Measurements from ENCODE around the gene EYA4. TPM values are rescaled to one million over a fixed set of nuclear protein-coding genes. Genes with fewer than 3 reads are reported as not detected.

EYA4 gene
- total RNA-seq, 2 donors from 2014 or later = 0.11 to 0.26 TPM

DNA sequence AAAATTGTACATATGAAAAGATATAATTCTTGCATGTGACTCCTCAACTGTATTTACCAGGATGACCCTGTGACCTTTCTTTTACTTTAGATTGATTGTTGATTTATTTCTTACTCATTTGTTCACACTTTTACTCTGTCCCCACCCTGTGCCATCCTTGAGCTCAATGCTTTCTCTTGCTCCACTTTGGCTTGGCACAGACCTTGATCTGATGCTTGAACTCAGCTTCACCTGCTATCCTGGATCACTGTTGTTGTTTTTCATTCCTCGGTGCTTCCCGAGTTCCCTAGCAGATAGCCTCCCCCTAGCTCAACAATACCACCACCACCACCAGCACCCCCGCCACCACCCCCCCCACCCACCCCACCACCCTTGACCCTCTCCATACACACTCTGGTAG lies 102.1 kb downstream of the EYA4 start:
- WGBS, 2 experiments (ENCODE audit: insufficient coverage in 1 of 2, insufficient read length in 1 of 2) = no CpG with 5 or more reads among the region's 3 CpGs
- Mint-ChIP-seq H3K27me3 (ENCODE audit: insufficient read depth) (no peaks in the 10 kb centered on the region), H3K27ac (no peak overlapping the region), H3K4me3 (no peak overlapping the region), H3K36me3 (ENCODE audit: low read depth) (no peaks in the 10 kb centered on the region), H3K4me1 (peaks cover 20% of the 10 kb centered on the region), H3K9me3 (no peaks in the 10 kb centered on the region)
- Histone ChIP-seq H3K9ac (ENCODE audit: extremely low read depth, low read length, poor library complexity, severe bottlenecking) (no peak overlapping the region), H3K27me3 (ENCODE audit: control insufficient read depth, insufficient read depth, low read length, poor library complexity, severe bottlenecking) (no peaks in the 10 kb centered on the region), H3K9me3 (ENCODE audit: control insufficient read depth, low read length) (no peaks in the 10 kb centered on the region), H3K4me1 (ENCODE audit: control insufficient read depth, insufficient read depth, low read length) (peaks cover 4% of the 10 kb centered on the region), H3K36me3 (ENCODE audit: control insufficient read depth, insufficient read depth, low read length) (no peaks in the 10 kb centered on the region), H3K27ac (ENCODE audit: low read depth, low read length) (no peak overlapping the region), H3K4me3 (ENCODE audit: low read length) (no peak overlapping the region)
- no peak for DNase-seq
- TF ChIP-seq CTCF (conservative IDR thresholded peaks at IDR 0.05) = no peak

DNA sequence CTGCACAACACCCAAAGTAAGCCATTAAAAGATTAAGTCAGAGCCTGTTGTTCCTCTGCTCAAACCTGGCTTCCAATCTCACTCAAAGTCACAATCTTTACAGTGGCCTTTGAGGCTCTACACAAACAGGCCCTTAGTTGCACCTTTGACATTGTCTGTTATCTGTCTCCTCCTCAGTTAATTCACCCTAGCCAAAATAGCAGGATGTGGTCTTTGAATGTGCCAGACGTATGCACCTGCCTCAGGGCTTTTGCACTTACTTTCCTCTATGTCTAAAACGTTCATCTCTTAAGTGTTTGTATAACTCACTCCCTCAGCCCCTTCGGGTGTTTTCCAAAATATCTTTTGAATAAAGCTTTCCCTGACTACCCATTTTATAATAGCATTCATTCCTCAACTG lies 107.7 kb downstream of the EYA4 start:
- Histone ChIP-seq H3K9ac (ENCODE audit: extremely low read depth, low read length, poor library complexity, severe bottlenecking) (no peak overlapping the region), H3K4me3 (ENCODE audit: low read length) (no peak overlapping the region), H3K36me3 (ENCODE audit: control insufficient read depth, insufficient read depth, low read length) (no peaks in the 10 kb centered on the region), H3K27me3 (ENCODE audit: control insufficient read depth, insufficient read depth, low read length, poor library complexity, severe bottlenecking) (no peaks in the 10 kb centered on the region), H3K4me1 (ENCODE audit: control insufficient read depth, insufficient read depth, low read length) (no peaks in the 10 kb centered on the region), H3K27ac (ENCODE audit: low read depth, low read length) (no peak overlapping the region), H3K9me3 (ENCODE audit: control insufficient read depth, low read length) (no peaks in the 10 kb centered on the region)
- DNase-seq = no peak
- Mint-ChIP-seq H3K27me3 (ENCODE audit: insufficient read depth) (no peaks in the 10 kb centered on the region), H3K36me3 (ENCODE audit: low read depth) (no peaks in the 10 kb centered on the region), H3K9me3 (no peaks in the 10 kb centered on the region), H3K4me1 (peaks cover 19% of the 10 kb centered on the region), H3K4me3 (no peak overlapping the region), H3K27ac (no peak overlapping the region)
- WGBS, 2 experiments (ENCODE audit: insufficient coverage in 1 of 2, insufficient read length in 1 of 2) = 80 to 92% methylated on average over 2 to 3 of the region's 3 CpGs
- no peak for TF ChIP-seq CTCF (conservative IDR thresholded peaks at IDR 0.05)

DNA sequence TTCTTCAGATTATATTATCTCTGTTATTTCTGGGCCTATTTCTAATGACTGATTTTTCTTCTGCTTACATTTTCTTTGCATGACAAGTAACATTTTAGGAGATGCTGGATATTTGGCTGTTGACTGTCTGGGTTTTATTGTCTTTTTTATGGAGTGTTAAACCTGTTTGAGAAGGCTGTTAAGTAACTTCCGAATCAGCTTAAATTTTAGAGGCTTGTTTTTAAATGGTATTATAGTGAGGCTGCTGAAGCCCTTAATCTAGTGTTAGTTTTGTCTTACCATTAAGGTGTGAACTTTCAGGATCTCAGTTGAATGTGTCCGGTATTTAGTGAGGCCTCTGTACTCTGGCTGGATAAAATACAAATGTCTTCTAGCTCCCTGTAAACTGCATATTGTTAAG lies 109.8 kb downstream of the EYA4 start:
- no peaks in the 10 kb centered on the region for H3K9me3 Mint-ChIP-seq
- no peaks in the 10 kb centered on the region for H3K36me3 Mint-ChIP-seq (ENCODE audit: low read depth)
- WGBS, 2 experiments (ENCODE audit: insufficient coverage in 1 of 2, insufficient read length in 1 of 2) = 85 to 100% methylated on average over 2 of the region's 2 CpGs
- H3K27ac ChIP-seq (ENCODE audit: low read depth, low read length) = no peak overlapping the region
- H3K4me3 Mint-ChIP-seq = no peak overlapping the region
- no peak overlapping the region for H3K27ac Mint-ChIP-seq
- TF ChIP-seq CTCF (conservative IDR thresholded peaks at IDR 0.05) = no peak
- no peaks in the 10 kb centered on the region for H3K4me1 ChIP-seq (ENCODE audit: control insufficient read depth, insufficient read depth, low read length)
- H3K27me3 Mint-ChIP-seq (ENCODE audit: insufficient read depth) = no peaks in the 10 kb centered on the region
- H3K27me3 ChIP-seq (ENCODE audit: control insufficient read depth, insufficient read depth, low read length, poor library complexity, severe bottlenecking) = no peaks in the 10 kb centered on the region
- H3K9ac ChIP-seq (ENCODE audit: extremely low read depth, low read length, poor library complexity, severe bottlenecking) = no peak overlapping the region
- peaks cover 19% of the 10 kb centered on the region for H3K4me1 Mint-ChIP-seq
- no peaks in the 10 kb centered on the region for H3K36me3 ChIP-seq (ENCODE audit: control insufficient read depth, insufficient read depth, low read length)
- DNase-seq = no peak
- H3K9me3 ChIP-seq (ENCODE audit: control insufficient read depth, low read length) = no peaks in the 10 kb centered on the region
- no peak overlapping the region for H3K4me3 ChIP-seq (ENCODE audit: low read length)

All from endodermal cell (in vitro differentiated cells).